Cerebellar cortex (tissue), 1 donor: ENCODE measurements around the gene VNN1.
A peak's percentile ranks its signal among the peaks of the same experiment; 100 is the strongest.
"Not testable (repeated sequence)": the region's sequence is repeated elsewhere in the genome, so short reads cannot be mapped to it uniquely, and the experiment has no call there.

Experiments used
- DNase-seq: peaks from one replicate; pipeline ENCODE4 v3.0.0-alpha.2; 2015; ENCODE audit warnings: low spot score

The VNN1 gene

DNA sequence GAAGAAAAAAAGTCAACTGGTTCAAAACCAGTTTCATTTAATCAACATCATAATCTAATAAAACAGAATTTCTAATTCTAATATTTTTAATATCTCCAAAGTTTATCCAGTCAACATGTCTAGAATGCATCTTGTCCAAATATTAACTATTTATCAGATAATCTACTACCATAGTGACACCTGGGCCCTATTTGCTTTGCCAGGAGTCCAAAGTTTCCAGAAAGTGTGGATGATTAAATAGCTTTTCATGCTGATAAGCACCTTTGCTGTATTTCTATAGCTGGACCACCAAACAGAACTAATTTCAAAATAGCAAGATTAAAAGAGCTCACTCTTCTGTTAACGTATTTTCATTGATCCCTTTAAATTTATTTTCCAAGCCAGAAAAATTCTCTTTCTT, 42.6 kb downstream of the VNN1 start:
- DNase-seq, result no peak

- DNase-seq, result peak; percentile 11
These were observed 44.1 kb downstream of the VNN1 start for GRCh38 chr6:132669690-132670291.

GRCh38 chr6:132666118-132666517, 47.7 kb downstream of the VNN1 start:
- no peak for DNase-seq

- no peak for DNase-seq
These were observed 49.4 kb downstream of the VNN1 start for GRCh38 chr6:132664309-132665034.

DNA sequence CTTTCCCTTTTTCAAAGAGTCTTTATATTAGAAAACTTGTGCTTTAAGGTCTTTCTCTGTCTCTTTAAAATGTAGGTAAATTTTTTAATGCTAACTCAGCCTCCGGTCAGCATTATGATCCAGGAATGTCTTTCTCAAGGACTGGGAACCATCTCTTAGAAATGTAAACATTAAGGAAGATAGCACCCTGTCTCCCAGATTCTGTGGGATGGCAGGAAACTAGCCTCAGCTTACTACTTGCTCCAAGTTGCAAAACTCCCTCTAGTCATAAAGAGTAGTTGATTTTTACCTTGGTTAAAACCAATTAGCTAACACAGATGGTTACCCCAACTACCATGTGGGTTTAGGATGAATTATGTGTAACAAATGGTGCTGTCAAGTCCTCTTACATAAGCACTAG, 50.2 kb downstream of the VNN1 start:
- no peak for DNase-seq

GRCh38 chr6:132661906-132662305, 51.9 kb downstream of the VNN1 start:
- no peak for DNase-seq

- no peak for DNase-seq
These were observed 54.8 kb downstream of the VNN1 start, which contains the start of gene TAAR1 for GRCh38 chr6:132659082-132659481. Gene TAAR1, minus strand, starts transcription at chr6:132659182. Its CDS starts 13,179 bp downstream, at chr6:132646003.

DNA sequence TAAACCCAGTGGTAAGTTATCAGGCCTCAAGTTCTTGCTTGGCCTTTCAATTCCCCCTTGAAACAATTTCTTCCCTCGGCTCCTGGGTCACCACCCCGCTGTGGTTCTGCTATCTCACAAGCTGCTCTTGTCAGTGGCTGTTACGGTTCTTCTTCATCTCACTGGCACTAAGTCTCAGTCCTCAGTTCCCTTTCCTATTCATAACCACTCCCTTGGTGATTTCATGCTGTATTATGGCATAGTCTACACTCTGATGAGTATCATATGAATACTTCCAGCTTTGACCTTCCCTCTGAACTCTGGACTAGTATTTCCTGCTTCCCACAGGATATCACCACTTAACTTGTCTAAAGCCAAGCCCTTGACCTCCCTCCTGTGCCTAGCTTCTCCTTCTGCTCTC, 62.8 kb downstream of the VNN1 start:
- no peak for DNase-seq

- DNase-seq, result no peak
These were observed 63.4 kb downstream of the VNN1 start for GRCh38 chr6:132650429-132650828.

DNA sequence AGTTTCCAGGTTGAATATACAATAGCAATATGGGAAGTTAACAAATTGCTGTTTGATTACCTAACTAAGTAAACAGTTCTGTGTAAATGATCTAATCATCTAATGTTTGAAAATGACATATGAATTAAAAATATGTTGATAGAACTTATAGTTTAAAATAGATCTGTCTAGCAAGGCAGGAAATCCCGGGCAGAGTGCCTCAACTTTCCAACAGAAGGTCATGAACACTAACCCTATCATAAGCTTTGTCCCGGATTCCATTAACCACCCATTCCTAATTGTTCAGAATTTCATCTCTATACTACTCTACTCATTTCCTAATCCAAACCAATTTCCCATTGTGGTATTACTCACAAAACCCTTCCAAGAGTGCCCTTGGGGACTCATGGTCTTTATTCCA, 65.0 kb downstream of the VNN1 start:
- no peak for DNase-seq

DNA sequence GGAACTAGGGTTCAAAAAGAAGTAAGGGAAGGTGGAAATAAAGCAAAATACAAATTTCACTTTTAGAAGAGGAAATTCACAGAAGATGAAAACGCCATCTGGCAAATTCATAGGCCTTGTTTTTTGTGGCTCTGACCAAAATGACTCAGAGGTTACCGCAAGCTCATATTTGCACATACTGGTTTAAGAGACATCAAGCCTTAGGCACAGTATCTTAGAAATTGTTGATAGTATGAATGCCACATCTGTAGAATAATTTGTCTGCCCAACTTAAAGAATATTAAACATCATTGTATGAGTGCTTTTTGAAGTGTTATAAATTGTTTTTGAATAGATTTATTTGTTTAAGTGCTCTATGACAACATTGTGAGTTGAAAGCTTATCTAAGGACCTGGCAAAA, 65.5 kb downstream of the VNN1 start:
- DNase-seq, result no peak

GRCh38 chr6:132643547-132643946, 70.3 kb downstream of the VNN1 start:
- DNase-seq, result no peak

DNA sequence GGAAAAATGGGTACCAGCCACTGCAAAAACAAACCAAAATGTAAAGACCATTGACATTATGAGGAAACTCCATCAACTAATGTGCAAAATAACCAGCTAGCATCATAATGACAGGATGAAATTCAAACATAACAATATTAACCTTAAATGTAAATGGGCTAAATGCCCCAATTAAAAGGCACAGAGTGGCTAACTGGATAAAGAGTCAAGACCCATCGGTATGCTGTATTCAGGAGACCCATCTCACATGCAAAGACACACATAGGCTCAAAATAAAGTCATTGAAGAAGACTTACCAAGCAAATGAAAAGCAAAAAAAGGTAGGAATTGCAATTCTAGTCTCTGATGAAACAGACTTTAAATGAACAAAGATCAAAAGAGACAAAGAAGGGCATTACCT, 76.7 kb downstream of the VNN1 start:
- not testable (repeated sequence) for DNase-seq

DNA sequence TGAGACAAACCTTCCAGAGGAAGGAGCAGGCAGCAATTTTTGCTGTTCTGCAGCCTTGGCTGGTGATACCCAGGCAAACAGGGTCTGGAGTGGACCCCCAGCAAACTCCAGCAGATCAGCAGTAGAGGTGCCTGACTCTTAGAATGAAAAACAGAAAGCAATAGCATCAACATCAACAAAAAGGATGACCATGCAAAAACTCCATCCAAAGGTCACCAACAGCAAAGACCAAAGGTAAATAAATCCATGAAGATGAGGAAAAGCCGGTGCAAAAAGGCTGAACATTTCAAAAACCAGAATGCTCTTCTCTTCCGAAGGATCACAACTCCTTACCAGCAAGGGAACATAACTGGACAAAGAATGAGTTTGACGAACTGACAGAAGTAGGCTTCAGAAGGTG, 77.9 kb downstream of the VNN1 start:
- DNase-seq, result not testable (repeated sequence)

- not testable (repeated sequence) for DNase-seq
These were observed 78.6 kb downstream of the VNN1 start for GRCh38 chr6:132635288-132635687.

DNA sequence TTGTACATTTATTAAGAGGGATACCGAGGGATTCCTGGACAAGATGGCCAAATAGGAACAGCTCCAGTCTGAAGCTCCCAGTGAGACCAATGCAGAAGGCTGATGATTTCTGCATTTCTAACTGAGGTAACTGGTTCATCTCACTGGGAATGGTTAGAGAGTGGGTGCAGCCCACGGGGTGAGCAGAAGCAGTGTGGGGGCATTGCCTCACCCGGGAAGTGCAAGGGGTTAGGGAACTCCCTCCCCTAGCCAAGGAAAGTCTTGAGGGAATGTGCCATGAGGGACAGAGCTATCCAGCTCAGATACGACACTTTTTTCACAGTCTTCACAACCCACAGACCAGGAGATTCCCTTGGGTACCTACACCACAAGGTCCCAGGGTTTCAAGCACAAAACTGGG, 79.1 kb downstream of the VNN1 start:
- DNase-seq, result no peak

GRCh38 chr6:132633362-132633761, 80.5 kb downstream of the VNN1 start:
- DNase-seq, result no peak
